ENCODE data around the gene GRAMD4.

GRAMD4 gene

GRCh38 chr22:46684706-46685105, 64.5 kb downstream of the GRAMD4 start:
- Histone ChIP-seq H3K36me3 (ENCODE audit: insufficient read depth, low read length) (peaks cover 41% of the 10 kb centered on the region), H4K20me1 (ENCODE audit: insufficient read depth, low read length) (no peaks in the 10 kb centered on the region), H3K4me3 (ENCODE audit: low read depth, low read length, poor library complexity, severe bottlenecking) (no peak overlapping the region), H3K4me1 (ENCODE audit: insufficient read depth, low read length, severe bottlenecking) (peaks cover 47% of the 10 kb centered on the region), H3K9me3 (ENCODE audit: low read length) (no peaks in the 10 kb centered on the region), H3K9ac (ENCODE audit: low read length) (no peak overlapping the region; the same call in 1 of the 2 replicates), H3K4me2 (ENCODE audit: low read length) (peak overlapping the region; percentile 21), H2AFZ (ENCODE audit: low read length) (no peak overlapping the region), H3K27ac (ENCODE audit: low read depth, low read length, poor library complexity, severe bottlenecking) (peak overlapping the region; percentile 92), H3F3A (ENCODE audit: insufficient read depth, low read length) (no peaks in the 10 kb centered on the region), H3K79me2 (ENCODE audit: insufficient read depth, low read length) (no peaks in the 10 kb centered on the region), H3K9me2 (ENCODE audit: low read depth, low read length) (no peaks in the 10 kb centered on the region), H3K27me3 (ENCODE audit: insufficient read depth, low read length) (no peaks in the 10 kb centered on the region)
- TF ChIP-seq EZH2 (IDR thresholded peaks at IDR 0.05; ENCODE audit: borderline replicate concordance, low read length) (no peak), CTCF (IDR thresholded peaks at IDR 0.05; ENCODE audit: low read length) (no peak)

- Histone ChIP-seq H3K9ac (ENCODE audit: low read length) (no peak overlapping the region), H3K9me3 (ENCODE audit: low read length) (no peaks in the 10 kb centered on the region), H3K4me3 (ENCODE audit: low read depth, low read length, poor library complexity, severe bottlenecking) (no peak overlapping the region), H3K4me2 (ENCODE audit: low read length) (no peak overlapping the region), H4K20me1 (ENCODE audit: insufficient read depth, low read length) (no peaks in the 10 kb centered on the region), H3K27ac (ENCODE audit: low read depth, low read length, poor library complexity, severe bottlenecking) (no peak overlapping the region), H2AFZ (ENCODE audit: low read length) (no peak overlapping the region), H3K9me2 (ENCODE audit: low read depth, low read length) (no peaks in the 10 kb centered on the region), H3K27me3 (ENCODE audit: insufficient read depth, low read length) (no peaks in the 10 kb centered on the region), H3K36me3 (ENCODE audit: insufficient read depth, low read length) (peaks cover 56% of the 10 kb centered on the region), H3K4me1 (ENCODE audit: insufficient read depth, low read length, severe bottlenecking) (peaks cover 47% of the 10 kb centered on the region), H3F3A (ENCODE audit: insufficient read depth, low read length) (no peaks in the 10 kb centered on the region), H3K79me2 (ENCODE audit: insufficient read depth, low read length) (no peaks in the 10 kb centered on the region)
- TF ChIP-seq EZH2 (IDR thresholded peaks at IDR 0.05; ENCODE audit: borderline replicate concordance, low read length) (no peak), CTCF (IDR thresholded peaks at IDR 0.05; ENCODE audit: low read length) (no peak)
Measured at GRCh38 chr22:46686221-46687047, 66.2 kb downstream of the GRAMD4 start.

- Histone ChIP-seq H3K27me3 (ENCODE audit: insufficient read depth, low read length) (no peaks in the 10 kb centered on the region), H3K9ac (ENCODE audit: low read length) (no peak overlapping the region), H4K20me1 (ENCODE audit: insufficient read depth, low read length) (no peaks in the 10 kb centered on the region), H3K27ac (ENCODE audit: low read depth, low read length, poor library complexity, severe bottlenecking) (no peak overlapping the region), H3K9me3 (ENCODE audit: low read length) (no peaks in the 10 kb centered on the region), H3K4me1 (ENCODE audit: insufficient read depth, low read length, severe bottlenecking) (peaks cover 45% of the 10 kb centered on the region), H3K36me3 (ENCODE audit: insufficient read depth, low read length) (peaks cover 62% of the 10 kb centered on the region), H2AFZ (ENCODE audit: low read length) (no peak overlapping the region), H3K9me2 (ENCODE audit: low read depth, low read length) (no peaks in the 10 kb centered on the region), H3K79me2 (ENCODE audit: insufficient read depth, low read length) (no peaks in the 10 kb centered on the region), H3K4me2 (ENCODE audit: low read length) (no peak overlapping the region), H3F3A (ENCODE audit: insufficient read depth, low read length) (no peaks in the 10 kb centered on the region), H3K4me3 (ENCODE audit: low read depth, low read length, poor library complexity, severe bottlenecking) (no peak overlapping the region)
- no peak for TF ChIP-seq CTCF (IDR thresholded peaks at IDR 0.05; ENCODE audit: low read length)
Measured at GRCh38 chr22:46687048-46687444, 66.9 kb downstream of the GRAMD4 start.

Measured in OCI-LY1 (cell line).